B cell (primary cell): ENCODE results near the gene GABRR3.

Experiments
- EZH2 ChIP-seq: IDR thresholded peaks from 2 replicates; pipeline ENCODE4 v1.6.1; 2012; ENCODE audit warnings: borderline replicate concordance, low read depth, mild to moderate bottlenecking, moderate library complexity, low read length; ENCODE audit not compliant: insufficient read depth, poor library complexity, severe bottlenecking
- TF ChIP-seq, protein P1 (sequence below): fragments of 200-600 bp; IDR thresholded peaks from one replicate; pipeline ENCODE4 v1.8.0; 2022; ENCODE audit warnings: antibody characterized with exemption, mild to moderate bottlenecking

DNA sequence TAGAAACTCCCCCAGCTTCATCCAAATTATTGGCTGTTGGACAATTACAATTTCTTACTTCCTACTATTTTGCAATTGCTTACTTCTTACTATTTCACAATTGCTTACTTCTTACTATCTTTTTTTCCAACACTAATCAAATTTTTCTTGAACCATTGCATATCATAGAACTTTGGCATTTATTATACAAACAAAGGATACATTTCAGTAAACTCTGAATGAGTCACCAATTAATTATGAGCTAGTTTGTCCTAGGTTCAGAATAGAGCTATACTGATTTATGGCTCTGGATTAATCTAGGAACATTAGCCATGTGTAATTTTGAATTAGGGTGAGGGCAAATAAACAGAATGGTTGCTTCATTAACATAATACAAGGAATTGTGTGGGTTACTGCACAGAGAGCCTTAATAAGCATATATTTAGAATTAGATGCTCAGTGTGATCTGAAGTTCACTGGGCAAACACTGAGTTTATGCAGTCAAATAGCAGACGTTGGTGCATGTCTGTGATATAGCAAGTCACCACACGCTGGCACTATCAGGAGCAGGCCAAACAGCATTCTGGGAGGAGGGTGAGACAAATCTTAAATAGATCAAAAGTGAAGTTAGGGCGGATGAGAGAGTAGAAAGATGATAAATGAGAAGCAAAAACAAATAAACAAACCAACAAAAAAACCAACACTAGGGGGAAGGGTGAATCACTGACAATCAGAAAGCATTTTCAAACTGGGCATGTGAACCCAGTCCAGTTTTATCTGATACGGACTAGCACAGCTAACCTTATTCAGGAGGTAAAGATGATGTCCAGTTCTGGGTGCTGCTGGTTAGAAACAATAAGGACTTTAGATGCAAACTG is 21.5 kb downstream of the GABRR3 start:
- no peak for TF ChIP-seq EZH2
- TF ChIP-seq, protein P1, sequence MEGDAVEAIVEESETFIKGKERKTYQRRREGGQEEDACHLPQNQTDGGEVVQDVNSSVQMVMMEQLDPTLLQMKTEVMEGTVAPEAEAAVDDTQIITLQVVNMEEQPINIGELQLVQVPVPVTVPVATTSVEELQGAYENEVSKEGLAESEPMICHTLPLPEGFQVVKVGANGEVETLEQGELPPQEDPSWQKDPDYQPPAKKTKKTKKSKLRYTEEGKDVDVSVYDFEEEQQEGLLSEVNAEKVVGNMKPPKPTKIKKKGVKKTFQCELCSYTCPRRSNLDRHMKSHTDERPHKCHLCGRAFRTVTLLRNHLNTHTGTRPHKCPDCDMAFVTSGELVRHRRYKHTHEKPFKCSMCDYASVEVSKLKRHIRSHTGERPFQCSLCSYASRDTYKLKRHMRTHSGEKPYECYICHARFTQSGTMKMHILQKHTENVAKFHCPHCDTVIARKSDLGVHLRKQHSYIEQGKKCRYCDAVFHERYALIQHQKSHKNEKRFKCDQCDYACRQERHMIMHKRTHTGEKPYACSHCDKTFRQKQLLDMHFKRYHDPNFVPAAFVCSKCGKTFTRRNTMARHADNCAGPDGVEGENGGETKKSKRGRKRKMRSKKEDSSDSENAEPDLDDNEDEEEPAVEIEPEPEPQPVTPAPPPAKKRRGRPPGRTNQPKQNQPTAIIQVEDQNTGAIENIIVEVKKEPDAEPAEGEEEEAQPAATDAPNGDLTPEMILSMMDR = no peak
